Measurements from ENCODE around the gene NEU1. TPM values are rescaled to one million over a fixed set of nuclear protein-coding genes. Genes with fewer than 3 reads are reported as not detected.
"Not testable (repeated sequence)": the region's sequence is repeated elsewhere in the genome, so short reads cannot be mapped to it uniquely, and the experiment has no call there.

NEU1 gene
- total RNA-seq, 1 experiment from 2014 or later: 15.1 TPM

DNA sequence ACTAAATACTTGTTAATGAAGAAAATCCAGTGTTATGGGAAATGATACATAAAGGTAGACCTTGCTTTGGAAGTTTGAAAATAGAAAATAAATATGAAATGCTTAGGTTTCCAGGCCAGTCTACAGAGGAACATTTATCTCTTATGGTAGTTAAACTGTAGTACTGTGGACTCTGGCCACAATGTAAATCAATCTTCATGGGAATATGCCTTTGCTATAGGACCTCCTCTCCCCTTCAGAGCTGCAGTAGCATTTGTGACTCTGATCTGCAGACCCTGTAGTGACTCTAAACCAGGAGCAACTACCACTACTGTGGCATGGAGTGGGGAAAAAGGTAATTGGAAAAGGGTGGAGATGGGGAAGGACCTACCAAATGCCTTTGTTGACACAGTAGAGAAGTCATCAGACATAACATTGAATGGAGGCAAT, 42.7 kb downstream of the NEU1 start:
- H3K36me3 ChIP-seq (ENCODE audit: control insufficient read depth in 1 of 2, insufficient read depth in 2 of 2, low read length in 2 of 2): no peaks in the 10 kb centered on the region
- H3K4me1 ChIP-seq (ENCODE audit: control insufficient read depth in 1 of 2, insufficient read depth in 2 of 2, low read length in 2 of 2): peaks cover 53 to 54% of the 10 kb centered on the region in 2 experiments
- H3K4me3 ChIP-seq (replicated peaks in 1 of 2; ENCODE audit: low read depth in 1 of 2, low read length in 2 of 2): no peak overlapping the region
- BruUV-seq (replicated peaks): no TSS peak
- H3K9ac ChIP-seq (ENCODE audit: low read length): no peak overlapping the region
- no peak overlapping the region for H3K4me2 ChIP-seq (ENCODE audit: low read length)
- RAD21 ChIA-PET (ENCODE audit: low non-redundant PET in 1 of 2, low total read pairs in 2 of 2, uncharacterized antibody in 2 of 2, unreplicated experiment in 2 of 2): no interaction called here
- no peaks in the 10 kb centered on the region for H3K27me3 ChIP-seq (ENCODE audit: insufficient read depth, low read length)
- H3K9me3 ChIP-seq (ENCODE audit: control insufficient read depth in 1 of 2, insufficient read depth in 1 of 2, low read depth in 1 of 2, low read length in 2 of 2): peaks cover 0 to 5% of the 10 kb centered on the region in 2 experiments; a peak in 1 of 4 replicates
- DNase-seq (ENCODE audit: low read depth, low spot score): no peak
- no peaks in the 10 kb centered on the region for H4K20me1 ChIP-seq (ENCODE audit: insufficient read depth)
- TF ChIP-seq CBX3 (IDR thresholded peaks at IDR 0.05; ENCODE audit: low read depth) (no peak), CEBPB (IDR thresholded peaks at IDR 0.05; ENCODE audit: low read depth) (no peak), CTCF (IDR thresholded peaks at IDR 0.05 in 2 of 3, conservative IDR thresholded peaks at IDR 0.05 in 1 of 3; ENCODE audit: borderline replicate concordance in 1 of 3, insufficient read depth in 1 of 3, low read depth in 2 of 3, low read length in 2 of 3) (no peak), EGR1 (IDR thresholded peaks at IDR 0.05; ENCODE audit: low read depth) (no peak), TCF7L2 (IDR thresholded peaks at IDR 0.05; ENCODE audit: borderline replicate concordance, extremely low read depth, insufficient read depth, insufficient read length) (no peak), SIN3A (IDR thresholded peaks at IDR 0.05; ENCODE audit: low read depth) (no peak), RAD21 (IDR thresholded peaks at IDR 0.05; ENCODE audit: low read depth) (no peak), JUND (IDR thresholded peaks at IDR 0.05) (no peak), ZNF274 (IDR thresholded peaks at IDR 0.05; ENCODE audit: low read depth, low read length) (no peak), POLR2A (IDR thresholded peaks at IDR 0.05; ENCODE audit: borderline replicate concordance, extremely low read depth, insufficient read depth, insufficient read length) (no peak), ATF3 (IDR thresholded peaks at IDR 0.05) (no peak), MAX (IDR thresholded peaks at IDR 0.05) (no peak), SRF (IDR thresholded peaks at IDR 0.05; ENCODE audit: low read depth) (no peak), ZFX (IDR thresholded peaks at IDR 0.05) (no peak), SP1 (IDR thresholded peaks at IDR 0.05; ENCODE audit: low read depth) (no peak), REST (IDR thresholded peaks at IDR 0.05; ENCODE audit: low read depth) (no peak)
- no peak overlapping the region for H3K27ac ChIP-seq (ENCODE audit: low read depth, low read length)
- no peak overlapping the region for H2AFZ ChIP-seq (ENCODE audit: low read depth, low read length, poor library complexity, severe bottlenecking)
- CTCF ChIA-PET: no interaction called here
- POLR2A ChIA-PET: interaction anchor here (1.6 to 4.9 kb wide), 2 partner anchors 8 to 13 kb away, joined by 4 to 19 read pairs; partner anchors contain the start of genes HSPA1B and LSM2
- ATAC-seq: no peak
- intact Hi-C loops (cut with micrococcal nuclease): no loop called here
- H3K9me2 ChIP-seq (ENCODE audit: insufficient read depth): no peaks in the 10 kb centered on the region
- H3K79me2 ChIP-seq (ENCODE audit: insufficient read depth, low read length): no peaks in the 10 kb centered on the region

DNA sequence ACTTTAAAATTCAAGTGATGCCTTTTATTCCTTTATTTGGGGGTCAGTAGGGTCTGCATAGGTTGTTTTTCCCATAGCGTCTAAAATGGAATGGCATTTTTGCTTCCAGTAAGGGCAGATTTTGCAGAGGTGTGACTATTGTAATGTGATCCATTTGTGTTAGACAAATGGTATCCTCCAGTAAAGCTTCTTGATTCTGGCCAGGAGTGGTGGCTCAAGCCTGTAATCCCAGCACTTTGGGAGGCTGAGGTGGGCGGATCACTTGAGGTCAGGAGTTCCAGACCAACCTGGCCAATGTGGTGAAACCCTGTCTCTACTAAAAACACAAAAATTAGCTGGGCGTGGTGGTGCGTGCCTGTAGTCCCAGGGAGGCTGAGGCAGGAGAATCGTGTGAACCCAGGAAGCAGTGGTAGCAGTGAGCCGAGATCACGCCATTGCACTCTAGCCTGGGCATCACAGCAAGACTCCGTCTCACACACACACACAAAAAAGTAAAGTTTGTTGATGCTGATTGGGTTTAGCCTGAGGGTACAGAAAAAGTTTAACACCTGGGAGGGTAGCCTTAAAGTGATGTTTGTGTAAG, 44.6 kb downstream of the NEU1 start:
- intact Hi-C loops (cut with micrococcal nuclease); H2AFZ ChIP-seq (ENCODE audit: low read depth, low read length, poor library complexity, severe bottlenecking); H3K27me3 ChIP-seq (ENCODE audit: insufficient read depth, low read length); H3K4me3 ChIP-seq (replicated peaks in 1 of 2; ENCODE audit: low read depth in 1 of 2, low read length in 2 of 2); ATAC-seq; RAD21 ChIA-PET (ENCODE audit: low non-redundant PET in 1 of 2, low total read pairs in 2 of 2, uncharacterized antibody in 2 of 2, unreplicated experiment in 2 of 2); H3K9me2 ChIP-seq (ENCODE audit: insufficient read depth); H3K9ac ChIP-seq (ENCODE audit: low read length); POLR2A ChIA-PET; H3K79me2 ChIP-seq (ENCODE audit: insufficient read depth, low read length); H3K36me3 ChIP-seq (ENCODE audit: control insufficient read depth in 1 of 2, insufficient read depth in 2 of 2, low read length in 2 of 2); H3K27ac ChIP-seq (ENCODE audit: low read depth, low read length); BruUV-seq (replicated peaks); H3K9me3 ChIP-seq (ENCODE audit: control insufficient read depth in 1 of 2, insufficient read depth in 1 of 2, low read depth in 1 of 2, low read length in 2 of 2); DNase-seq (ENCODE audit: low read depth, low spot score); H4K20me1 ChIP-seq (ENCODE audit: insufficient read depth); H3K4me2 ChIP-seq (ENCODE audit: low read length): not testable (repeated sequence)
- CTCF ChIA-PET: interaction anchor here (0.6 kb wide), 1 partner anchor 43 kb away, joined by 3 read pairs; no protein-coding TSS in a partner anchor
- H3K4me1 ChIP-seq (ENCODE audit: control insufficient read depth in 1 of 2, insufficient read depth in 2 of 2, low read length in 2 of 2): peaks cover 47 to 53% of the 10 kb centered on the region in 2 experiments

Measured in HCT116 (cell line).